GM23338 (cell line): Measurements from ENCODE around the gene UGT2B15. TPM values are rescaled to one million over a fixed set of nuclear protein-coding genes. Genes with fewer than 3 reads are reported as not detected.

Source experiments
- ATAC-seq: fragments of 200-7000 bp; cut with Tn5 transposase; 3 replicates; pipeline ENCODE4 v1.9.1; 2020
- DNase-seq: peaks from one replicate; pipeline ENCODE4 v3.0.0-alpha.2; 2015; ENCODE audit warnings: low spot score
- H2AFZ ChIP-seq: fragments of 200-600 bp; sonication (generic); 2 replicates; pipeline ENCODE4 v1.8.0; 2016; ENCODE audit warnings: antibody characterized with exemption, mild to moderate bottlenecking, moderate library complexity
- H3F3A ChIP-seq: fragments of 200-600 bp; sonication (generic); replicated peaks from 2 replicates; pipeline ENCODE4 v1.8.0; 2017; ENCODE audit warnings: antibody characterized with exemption, mixed run types, low read depth
- H3K27ac ChIP-seq: fragments of 200-600 bp; sonication (generic); 2 replicates; pipeline ENCODE4 v1.6.1; 2016; ENCODE audit warnings: low read depth
- H3K27me3 ChIP-seq: fragments of 200-600 bp; sonication (generic); 2 replicates; pipeline ENCODE4 v1.8.0; 2016; ENCODE audit warnings: mild to moderate bottlenecking, mixed run types, moderate library complexity; ENCODE audit not compliant: insufficient read depth
- H3K36me3 ChIP-seq: fragments of 200-600 bp; sonication (generic); 2 replicates; pipeline ENCODE4 v1.8.0; 2016; ENCODE audit warnings: mild to moderate bottlenecking; ENCODE audit not compliant: insufficient read depth
- H3K4me1 ChIP-seq: fragments of 200-600 bp; sonication (generic); 2 replicates; pipeline ENCODE4 v1.8.0; 2016; ENCODE audit warnings: mild to moderate bottlenecking, moderate library complexity; ENCODE audit not compliant: insufficient read depth
- H3K4me2 ChIP-seq: fragments of 200-600 bp; sonication (generic); 2 replicates; pipeline ENCODE4 v1.7.1; 2017; ENCODE audit warnings: mixed run types
- H3K4me3 ChIP-seq: fragments of 200-600 bp; sonication (generic); 2 replicates; pipeline ENCODE4 v1.6.1; 2016; ENCODE audit warnings: mixed run types
- H3K79me2 ChIP-seq: fragments of 200-600 bp; sonication (generic); replicated peaks from 2 replicates; pipeline ENCODE4 v1.8.0; 2017; ENCODE audit warnings: mild to moderate bottlenecking; ENCODE audit not compliant: insufficient read depth
- H3K9me2 ChIP-seq: fragments of 200-600 bp; sonication (generic); 2 replicates; pipeline ENCODE4 v1.8.0; 2017; ENCODE audit not compliant: insufficient read depth
- H4K20me1 ChIP-seq: fragments of 200-600 bp; sonication (generic); replicated peaks from 2 replicates; pipeline ENCODE4 v1.8.0; 2017; ENCODE audit warnings: mild to moderate bottlenecking; ENCODE audit not compliant: insufficient read depth
- H3K27ac Mint-ChIP-seq: 2 replicates; pipeline ENCODE4 v1.8.0; 2020; ENCODE audit warnings: inconsistent platforms, mild to moderate bottlenecking, moderate library complexity, mixed read lengths
- H3K27me3 Mint-ChIP-seq: 3 replicates; pipeline ENCODE4 v1.8.0; 2022; ENCODE audit warnings: low read depth, mild to moderate bottlenecking, moderate library complexity, mixed read lengths, inconsistent platforms; ENCODE audit not compliant: insufficient read depth, poor library complexity
- H3K36me3 Mint-ChIP-seq: 3 replicates; pipeline ENCODE4 v1.8.0; 2021; ENCODE audit warnings: low read depth, mild to moderate bottlenecking, inconsistent platforms, moderate library complexity, mixed read lengths
- H3K4me1 Mint-ChIP-seq: 3 replicates; pipeline ENCODE4 v1.8.0; 2020; ENCODE audit warnings: mild to moderate bottlenecking, inconsistent platforms, mixed read lengths
- H3K4me3 Mint-ChIP-seq: 3 replicates; pipeline ENCODE4 v1.8.0; 2021; ENCODE audit warnings: moderate library complexity, mild to moderate bottlenecking, inconsistent platforms, mixed read lengths
- H3K9me3 Mint-ChIP-seq: 3 replicates; pipeline ENCODE4 v1.8.0; 2020; ENCODE audit warnings: moderate library complexity, mild to moderate bottlenecking, inconsistent platforms, mixed read lengths
- CREB1 ChIP-seq: fragments of 250-450 bp; sonication (Bioruptor Pico); IDR thresholded peaks from 2 replicates; pipeline ENCODE4 v1.5.0; 2020; ENCODE audit warnings: low read depth, mild to moderate bottlenecking, moderate library complexity
- ETS1 ChIP-seq: IDR thresholded peaks from 2 replicates; pipeline ENCODE4 v1.6.1; 2016; ENCODE audit warnings: antibody characterized with exemption
- EZH2 ChIP-seq: fragments of 200-600 bp; sonication (generic); IDR thresholded peaks from one replicate; pipeline ENCODE4 v1.8.0; 2017; ENCODE audit warnings: antibody characterized with exemption, mild to moderate bottlenecking, low read depth; ENCODE audit not compliant: unreplicated experiment
- EZH2phosphoT487 ChIP-seq: fragments of 200-600 bp; sonication (generic); IDR thresholded peaks from one replicate; pipeline ENCODE4 v1.8.1; 2018; ENCODE audit warnings: antibody characterized with exemption; ENCODE audit not compliant: unreplicated experiment
- JUNB ChIP-seq: IDR thresholded peaks from one replicate; pipeline ENCODE4 v1.6.1; 2016; ENCODE audit warnings: antibody characterized with exemption; ENCODE audit not compliant: unreplicated experiment
- NANOG ChIP-seq: IDR thresholded peaks from 2 replicates; pipeline ENCODE4 v1.6.1; 2016; ENCODE audit warnings: antibody characterized with exemption, borderline replicate concordance
- POLR2AphosphoS5 ChIP-seq: IDR thresholded peaks from 2 replicates; pipeline ENCODE4 v1.6.1; 2016; ENCODE audit warnings: antibody characterized with exemption, low read depth
- STAT1 ChIP-seq: IDR thresholded peaks from one replicate; pipeline ENCODE4 v1.6.1; 2016; ENCODE audit warnings: antibody characterized with exemption; ENCODE audit not compliant: unreplicated experiment
- ZNF114 ChIP-seq: fragments of 250-450 bp; sonication (Bioruptor Pico); IDR thresholded peaks from 2 replicates; pipeline ENCODE4 v1.5.0; 2020; ENCODE audit warnings: mild to moderate bottlenecking, moderate library complexity
- ZNF331 ChIP-seq: fragments of 250-450 bp; sonication (Bioruptor Pico); IDR thresholded peaks from 2 replicates; pipeline ENCODE4 v1.5.0; 2020; ENCODE audit warnings: low read depth, mild to moderate bottlenecking, moderate library complexity
- ZNF462 ChIP-seq: fragments of 250-450 bp; sonication (Bioruptor Pico); IDR thresholded peaks from 2 replicates; pipeline ENCODE4 v1.5.0; 2020; ENCODE audit warnings: mild to moderate bottlenecking, moderate library complexity
- polyA plus RNA-seq: library from polyadenylated mRNA; unstranded; fragments of >200 nt; fragmentation: Nextera tagmentation; extraction: Ambion mirVana; gene quantifications from 2 replicates; pipeline ENCODE4 v1.2.1, GENCODE V29; 2016
- total RNA-seq: library from RNA; depleted of rRNA; stranded (reverse); fragments of >200 nt; shearing (Covaris generic); gene quantifications from 2 replicates; pipeline ENCODE4 v1.2.3, GENCODE V29; 2014
- TF ChIP-seq, protein P1 (sequence below): IDR thresholded peaks from one replicate; pipeline ENCODE4 v1.6.1; 2018; ENCODE audit warnings: antibody characterized with exemption; ENCODE audit not compliant: unreplicated experiment
- TF ChIP-seq, protein P2 (sequence below), 2 experiments: fragments of 200-600 bp in 1 of 2; sonication (generic) in 1 of 2; conservative IDR thresholded peaks; 2 replicates each; pipeline versions ENCODE4 v1.5.1 to v1.6.1; 2016 to 2017; ENCODE audit warnings: antibody characterized with exemption in 2 of 2, low read depth in 2 of 2, mild to moderate bottlenecking in 2 of 2, moderate library complexity in 1 of 2

UGT2B15 gene
- total and polyA plus RNA-seq, 2 experiments from 2014 or later = not detected

- H3K79me2 ChIP-seq = no peaks in the 10 kb centered on the region
- TF ChIP-seq ZNF114 (CRISPR knock-in tag) = no peak
- TF ChIP-seq POLR2AphosphoS5 = no peak
- no peak for TF ChIP-seq ZNF331 (CRISPR knock-in tag)
- TF ChIP-seq STAT1 = no peak
- TF ChIP-seq CREB1 (CRISPR knock-in tag) = no peak
- TF ChIP-seq ZNF462 (CRISPR knock-in tag) = no peak
- no peak for TF ChIP-seq NANOG
- TF ChIP-seq, protein P1, sequence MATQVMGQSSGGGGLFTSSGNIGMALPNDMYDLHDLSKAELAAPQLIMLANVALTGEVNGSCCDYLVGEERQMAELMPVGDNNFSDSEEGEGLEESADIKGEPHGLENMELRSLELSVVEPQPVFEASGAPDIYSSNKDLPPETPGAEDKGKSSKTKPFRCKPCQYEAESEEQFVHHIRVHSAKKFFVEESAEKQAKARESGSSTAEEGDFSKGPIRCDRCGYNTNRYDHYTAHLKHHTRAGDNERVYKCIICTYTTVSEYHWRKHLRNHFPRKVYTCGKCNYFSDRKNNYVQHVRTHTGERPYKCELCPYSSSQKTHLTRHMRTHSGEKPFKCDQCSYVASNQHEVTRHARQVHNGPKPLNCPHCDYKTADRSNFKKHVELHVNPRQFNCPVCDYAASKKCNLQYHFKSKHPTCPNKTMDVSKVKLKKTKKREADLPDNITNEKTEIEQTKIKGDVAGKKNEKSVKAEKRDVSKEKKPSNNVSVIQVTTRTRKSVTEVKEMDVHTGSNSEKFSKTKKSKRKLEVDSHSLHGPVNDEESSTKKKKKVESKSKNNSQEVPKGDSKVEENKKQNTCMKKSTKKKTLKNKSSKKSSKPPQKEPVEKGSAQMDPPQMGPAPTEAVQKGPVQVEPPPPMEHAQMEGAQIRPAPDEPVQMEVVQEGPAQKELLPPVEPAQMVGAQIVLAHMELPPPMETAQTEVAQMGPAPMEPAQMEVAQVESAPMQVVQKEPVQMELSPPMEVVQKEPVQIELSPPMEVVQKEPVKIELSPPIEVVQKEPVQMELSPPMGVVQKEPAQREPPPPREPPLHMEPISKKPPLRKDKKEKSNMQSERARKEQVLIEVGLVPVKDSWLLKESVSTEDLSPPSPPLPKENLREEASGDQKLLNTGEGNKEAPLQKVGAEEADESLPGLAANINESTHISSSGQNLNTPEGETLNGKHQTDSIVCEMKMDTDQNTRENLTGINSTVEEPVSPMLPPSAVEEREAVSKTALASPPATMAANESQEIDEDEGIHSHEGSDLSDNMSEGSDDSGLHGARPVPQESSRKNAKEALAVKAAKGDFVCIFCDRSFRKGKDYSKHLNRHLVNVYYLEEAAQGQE = no peak
- TF ChIP-seq JUNB = no peak
- TF ChIP-seq, protein P2, sequence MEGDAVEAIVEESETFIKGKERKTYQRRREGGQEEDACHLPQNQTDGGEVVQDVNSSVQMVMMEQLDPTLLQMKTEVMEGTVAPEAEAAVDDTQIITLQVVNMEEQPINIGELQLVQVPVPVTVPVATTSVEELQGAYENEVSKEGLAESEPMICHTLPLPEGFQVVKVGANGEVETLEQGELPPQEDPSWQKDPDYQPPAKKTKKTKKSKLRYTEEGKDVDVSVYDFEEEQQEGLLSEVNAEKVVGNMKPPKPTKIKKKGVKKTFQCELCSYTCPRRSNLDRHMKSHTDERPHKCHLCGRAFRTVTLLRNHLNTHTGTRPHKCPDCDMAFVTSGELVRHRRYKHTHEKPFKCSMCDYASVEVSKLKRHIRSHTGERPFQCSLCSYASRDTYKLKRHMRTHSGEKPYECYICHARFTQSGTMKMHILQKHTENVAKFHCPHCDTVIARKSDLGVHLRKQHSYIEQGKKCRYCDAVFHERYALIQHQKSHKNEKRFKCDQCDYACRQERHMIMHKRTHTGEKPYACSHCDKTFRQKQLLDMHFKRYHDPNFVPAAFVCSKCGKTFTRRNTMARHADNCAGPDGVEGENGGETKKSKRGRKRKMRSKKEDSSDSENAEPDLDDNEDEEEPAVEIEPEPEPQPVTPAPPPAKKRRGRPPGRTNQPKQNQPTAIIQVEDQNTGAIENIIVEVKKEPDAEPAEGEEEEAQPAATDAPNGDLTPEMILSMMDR (conservative IDR thresholded peaks at IDR 0.05; ENCODE audit: low read depth in 2 of 2) = no peak
- TF ChIP-seq EZH2phosphoT487 = no peak
- no peak for TF ChIP-seq EZH2
- no peak for TF ChIP-seq ETS1
- H3K9me2 ChIP-seq = peaks cover 3% of the 10 kb centered on the region; the same call in 1 of the 2 replicates
- H3K4me3 Mint-ChIP-seq = no peak overlapping the region
- no peaks in the 10 kb centered on the region for H4K20me1 ChIP-seq
- no peaks in the 10 kb centered on the region for H3K4me1 ChIP-seq
- H3K4me2 ChIP-seq = no peak overlapping the region
- H3K27ac Mint-ChIP-seq = no peak overlapping the region
- no peak overlapping the region for H3K4me3 ChIP-seq
- H3K27me3 Mint-ChIP-seq = no peaks in the 10 kb centered on the region
- no peak for ATAC-seq
- no peak overlapping the region for H3K27ac ChIP-seq
- no peak for DNase-seq
- no peaks in the 10 kb centered on the region for H3K36me3 ChIP-seq
- H2AFZ ChIP-seq = no peak overlapping the region
- no peaks in the 10 kb centered on the region; the same call in 2 of the 3 replicates for H3K4me1 Mint-ChIP-seq
- no peaks in the 10 kb centered on the region for H3K27me3 ChIP-seq
- H3K9me3 Mint-ChIP-seq = peaks cover 16% of the 10 kb centered on the region
- no peaks in the 10 kb centered on the region for H3F3A ChIP-seq
- peaks cover 12% of the 10 kb centered on the region for H3K36me3 Mint-ChIP-seq
These were observed 38.1 kb upstream of the UGT2B15 start for GRCh38 chr4:68708566-68708965.
